Astrocyte of the spinal cord (primary cell): Measurements from ENCODE around the gene SCARF2.
"Not testable (repeated sequence)": the region's sequence is repeated elsewhere in the genome, so short reads cannot be mapped to it uniquely, and the experiment has no call there.

Source experiments
- DNase-seq: peaks from one replicate; pipeline ENCODE4 v3.0.0; 2011; ENCODE audit warnings: low read depth, low spot score
- H3K4me3 ChIP-seq: 2 replicates; pipeline ENCODE4 v1.5.1; 2011; ENCODE audit warnings: low read depth, mild to moderate bottlenecking, low read length, moderate library complexity
- CTCF ChIP-seq: IDR thresholded peaks from 2 replicates; pipeline ENCODE4 v1.5.1; 2012; ENCODE audit warnings: low read depth, mild to moderate bottlenecking, low read length, inconsistent platforms
- in situ Hi-C: cut with HindIII; loops from 2 replicates; pipeline ENCODE4 v1.10.0; 2017; ENCODE audit warnings: low sequenced_read_pairs

Gene SCARF2

DNA sequence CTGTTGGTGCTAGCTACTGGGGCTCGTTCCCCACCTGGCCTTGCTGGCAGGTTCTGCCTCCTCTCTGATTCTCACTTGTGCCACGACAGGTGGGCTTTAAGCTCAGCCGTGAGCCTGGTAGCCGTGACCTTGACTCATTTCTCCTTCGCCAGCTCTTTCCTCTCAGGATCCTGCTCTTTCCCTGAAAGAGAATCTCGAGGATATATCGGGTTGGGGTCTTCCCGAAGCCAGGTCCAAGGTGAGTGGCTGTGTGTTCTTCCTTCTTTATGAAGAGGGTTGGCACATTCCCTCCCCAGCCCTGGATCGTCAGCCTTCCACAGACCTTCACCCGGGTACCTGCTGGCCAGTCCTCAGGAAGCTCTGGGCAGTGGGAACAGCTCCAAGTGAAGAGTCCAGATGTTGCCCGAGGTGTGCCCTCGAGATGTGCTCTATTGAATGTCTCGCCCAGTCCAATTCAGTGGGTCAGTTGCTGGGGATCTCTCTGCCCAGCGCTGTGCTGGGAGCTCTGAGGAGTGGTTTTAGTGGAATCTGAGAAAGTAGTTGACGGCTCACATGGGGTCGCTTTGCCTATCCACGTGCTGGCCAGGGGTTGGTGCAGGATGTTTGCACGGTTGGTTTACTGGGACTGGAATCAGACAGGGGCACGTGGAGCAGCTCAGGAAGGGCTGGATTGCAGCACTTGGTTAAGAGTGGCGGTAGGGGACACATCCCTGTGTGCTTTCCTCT lies 42.3 kb downstream of the SCARF2 start:
- TF ChIP-seq CTCF = no peak
- H3K4me3 ChIP-seq = no peak overlapping the region
- in situ Hi-C loops = no loop called here
- no peak for DNase-seq

DNA sequence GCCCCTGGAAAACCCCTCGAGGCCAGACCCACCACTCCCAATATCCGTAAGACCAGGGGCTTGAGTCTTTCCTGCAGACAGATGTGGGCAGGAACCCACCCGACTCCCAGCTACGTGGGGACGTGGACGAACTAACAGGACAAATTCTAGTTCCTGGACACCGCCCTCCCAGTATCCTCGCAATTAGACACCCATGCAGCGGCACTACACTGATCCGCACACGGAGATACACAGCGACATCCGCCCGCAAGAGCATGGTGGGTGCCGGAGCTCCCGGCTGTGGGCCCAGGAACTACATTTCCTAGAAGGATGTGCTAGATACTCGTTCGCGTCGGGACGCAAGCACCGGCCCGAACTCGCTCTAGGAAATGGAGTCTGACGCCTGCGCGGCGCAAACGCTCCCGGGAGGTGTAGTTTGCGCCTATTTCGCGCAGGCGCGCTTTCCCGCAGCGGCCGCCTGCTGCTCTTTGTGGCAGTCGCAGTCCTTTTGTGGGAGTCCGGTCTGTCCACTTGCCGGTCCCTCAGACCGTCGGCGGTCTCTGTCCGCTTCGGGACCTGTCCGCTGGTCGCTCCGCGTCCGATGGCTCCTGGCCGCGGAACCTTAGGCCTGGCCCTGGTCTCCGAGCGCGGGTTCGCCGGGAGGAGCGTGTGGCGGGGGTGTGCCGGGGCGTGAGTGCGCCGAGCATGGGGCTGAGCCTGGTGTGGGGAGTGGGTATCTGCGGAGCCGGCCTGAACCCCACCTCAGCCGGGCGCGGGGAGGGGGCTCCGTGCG lies 43.7 kb downstream of the SCARF2 start, which contains the start of gene ZNF74:
Gene ZNF74, plus strand, starts transcription at position 447 of the 772 bp plus-strand sequence. CDS start 478 bp downstream, outside the sequence.
- DNase-seq = peak; percentile 95
- H3K4me3 ChIP-seq = peak within 1 kb of the TSS; percentile 78
- no peak for TF ChIP-seq CTCF
- in situ Hi-C loops = no loop called here

DNA sequence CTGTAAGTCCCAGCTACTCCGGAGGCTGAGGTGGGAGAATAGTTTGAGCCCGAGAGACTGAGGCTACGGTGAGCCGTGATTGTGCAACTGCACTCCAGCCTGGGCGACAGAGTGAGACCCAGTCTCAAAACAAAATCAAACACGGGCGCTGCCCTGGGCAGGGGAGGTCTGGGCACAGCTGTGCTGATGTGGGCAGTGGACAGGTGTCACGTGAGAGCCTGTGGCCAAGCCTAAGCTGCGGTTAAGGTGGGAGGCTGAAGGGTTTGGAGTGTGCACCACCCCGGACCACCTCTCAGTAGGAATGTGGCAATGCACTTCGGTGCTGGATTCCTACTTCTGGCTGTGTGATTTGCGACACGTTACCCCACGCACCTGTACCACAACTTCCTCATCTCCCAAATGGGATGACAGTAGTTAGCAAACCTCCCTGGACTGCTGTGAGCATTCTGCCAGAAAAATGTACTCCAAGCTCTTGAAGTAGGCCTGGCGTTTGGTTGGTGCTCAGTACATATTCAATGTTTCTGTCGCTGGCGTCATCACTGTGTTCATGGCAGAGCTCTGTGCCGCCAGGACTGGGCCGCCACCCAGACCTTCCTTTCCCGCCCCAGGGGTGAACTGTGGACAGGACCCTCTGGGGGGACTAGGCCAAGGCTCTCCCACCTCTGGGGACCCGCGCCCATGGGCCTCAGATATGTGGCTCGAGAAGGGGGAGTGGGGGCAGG lies 44.5 kb downstream of the SCARF2 start:
- H3K4me3 ChIP-seq = peak overlapping the region; percentile 78
- no peak for DNase-seq
- in situ Hi-C loops = no loop called here

DNA sequence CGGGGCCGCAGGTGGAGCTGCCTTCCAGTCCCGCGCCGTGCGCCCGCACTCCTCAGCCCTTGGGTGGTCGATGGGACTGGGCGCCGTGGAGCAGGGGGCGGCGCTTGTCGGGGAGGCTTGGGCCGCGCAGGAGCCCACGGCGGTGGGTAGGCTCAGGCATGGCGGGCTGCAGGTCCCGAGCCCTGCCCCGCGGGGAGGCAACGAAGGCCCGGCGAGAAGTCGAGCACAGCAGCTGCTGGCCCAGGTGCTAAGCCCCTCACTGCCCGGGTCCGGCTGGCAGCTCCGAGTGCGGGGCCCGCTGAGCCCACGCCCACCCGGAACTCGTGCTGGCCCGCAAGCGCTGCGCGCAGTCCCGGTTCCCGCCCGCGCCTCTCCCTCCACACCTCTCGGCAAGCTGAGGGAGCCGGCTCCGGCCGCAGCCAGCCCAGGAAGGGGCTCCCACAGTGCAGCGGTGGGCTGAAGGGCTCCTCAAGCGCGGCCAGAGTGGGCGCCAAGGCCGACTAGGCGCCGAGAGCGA lies 45.2 kb downstream of the SCARF2 start:
- in situ Hi-C loops, DNase-seq, H3K4me3 ChIP-seq: not testable (repeated sequence)

More for the DNA sequence above, 44.5 kb downstream of the SCARF2 start:
- TF ChIP-seq CTCF = no peak

GRCh38 chr22:20391222-20391621 lies 46.4 kb downstream of the SCARF2 start:
- DNase-seq = no peak
- no peak for TF ChIP-seq CTCF
- in situ Hi-C loops = no loop called here
- H3K4me3 ChIP-seq = no peak overlapping the region

- in situ Hi-C loops = no loop called here
- TF ChIP-seq CTCF = no peak
- DNase-seq = no peak
- no peak overlapping the region for H3K4me3 ChIP-seq
Measured at GRCh38 chr22:20390394-20390907, 47.2 kb downstream of the SCARF2 start.
